Measurements from ENCODE around the gene NT5DC2.

Gene NT5DC2

GRCh38 chr3:52519445-52520140 is 14.1 kb downstream of the NT5DC2 start:
- H3K4me3 ChIP-seq (ENCODE audit: low read depth, low read length), result no peak overlapping the region
- TF ChIP-seq, protein P1, sequence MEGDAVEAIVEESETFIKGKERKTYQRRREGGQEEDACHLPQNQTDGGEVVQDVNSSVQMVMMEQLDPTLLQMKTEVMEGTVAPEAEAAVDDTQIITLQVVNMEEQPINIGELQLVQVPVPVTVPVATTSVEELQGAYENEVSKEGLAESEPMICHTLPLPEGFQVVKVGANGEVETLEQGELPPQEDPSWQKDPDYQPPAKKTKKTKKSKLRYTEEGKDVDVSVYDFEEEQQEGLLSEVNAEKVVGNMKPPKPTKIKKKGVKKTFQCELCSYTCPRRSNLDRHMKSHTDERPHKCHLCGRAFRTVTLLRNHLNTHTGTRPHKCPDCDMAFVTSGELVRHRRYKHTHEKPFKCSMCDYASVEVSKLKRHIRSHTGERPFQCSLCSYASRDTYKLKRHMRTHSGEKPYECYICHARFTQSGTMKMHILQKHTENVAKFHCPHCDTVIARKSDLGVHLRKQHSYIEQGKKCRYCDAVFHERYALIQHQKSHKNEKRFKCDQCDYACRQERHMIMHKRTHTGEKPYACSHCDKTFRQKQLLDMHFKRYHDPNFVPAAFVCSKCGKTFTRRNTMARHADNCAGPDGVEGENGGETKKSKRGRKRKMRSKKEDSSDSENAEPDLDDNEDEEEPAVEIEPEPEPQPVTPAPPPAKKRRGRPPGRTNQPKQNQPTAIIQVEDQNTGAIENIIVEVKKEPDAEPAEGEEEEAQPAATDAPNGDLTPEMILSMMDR (IDR thresholded peaks at IDR 0.05; ENCODE audit: borderline replicate concordance, insufficient read depth, low read depth, low read length), result no peak

DNA sequence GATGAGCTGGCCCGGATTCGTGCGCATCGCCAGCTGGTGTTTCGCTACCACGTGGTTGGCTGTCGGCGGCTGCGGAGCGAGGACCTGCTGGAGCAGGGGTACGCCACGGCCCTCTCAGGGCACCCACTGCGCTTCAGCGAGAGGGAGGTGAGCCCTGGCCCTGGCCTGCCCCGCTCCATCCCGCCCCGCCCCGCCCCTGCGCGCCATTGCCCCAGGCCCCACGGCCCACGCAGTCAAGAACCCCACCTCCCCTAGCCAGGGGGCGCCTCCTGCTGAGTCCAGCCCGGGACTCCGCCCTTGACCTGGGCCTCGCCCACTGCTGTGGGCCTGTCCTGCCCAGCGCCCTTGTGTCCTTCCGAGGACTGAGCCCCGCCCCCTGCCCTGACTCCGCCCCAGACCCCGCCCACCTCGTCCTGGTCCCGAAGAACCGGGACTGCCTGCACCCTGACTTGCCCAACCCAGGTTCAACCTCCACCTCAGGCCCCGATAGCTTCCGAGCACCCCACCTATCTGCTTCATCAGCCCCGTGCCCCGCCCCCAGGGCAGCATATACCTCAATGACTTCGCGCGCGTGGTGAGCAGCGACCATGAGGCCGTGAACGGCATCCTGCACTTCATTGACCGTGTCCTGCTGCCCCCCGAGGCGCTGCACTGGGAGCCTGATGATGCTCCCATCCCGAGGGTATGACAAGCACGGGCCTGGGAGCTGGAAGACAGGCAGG is 14.8 kb downstream of the NT5DC2 start:
- no peak overlapping the region for H3K4me3 ChIP-seq (ENCODE audit: low read depth, low read length)

DNA sequence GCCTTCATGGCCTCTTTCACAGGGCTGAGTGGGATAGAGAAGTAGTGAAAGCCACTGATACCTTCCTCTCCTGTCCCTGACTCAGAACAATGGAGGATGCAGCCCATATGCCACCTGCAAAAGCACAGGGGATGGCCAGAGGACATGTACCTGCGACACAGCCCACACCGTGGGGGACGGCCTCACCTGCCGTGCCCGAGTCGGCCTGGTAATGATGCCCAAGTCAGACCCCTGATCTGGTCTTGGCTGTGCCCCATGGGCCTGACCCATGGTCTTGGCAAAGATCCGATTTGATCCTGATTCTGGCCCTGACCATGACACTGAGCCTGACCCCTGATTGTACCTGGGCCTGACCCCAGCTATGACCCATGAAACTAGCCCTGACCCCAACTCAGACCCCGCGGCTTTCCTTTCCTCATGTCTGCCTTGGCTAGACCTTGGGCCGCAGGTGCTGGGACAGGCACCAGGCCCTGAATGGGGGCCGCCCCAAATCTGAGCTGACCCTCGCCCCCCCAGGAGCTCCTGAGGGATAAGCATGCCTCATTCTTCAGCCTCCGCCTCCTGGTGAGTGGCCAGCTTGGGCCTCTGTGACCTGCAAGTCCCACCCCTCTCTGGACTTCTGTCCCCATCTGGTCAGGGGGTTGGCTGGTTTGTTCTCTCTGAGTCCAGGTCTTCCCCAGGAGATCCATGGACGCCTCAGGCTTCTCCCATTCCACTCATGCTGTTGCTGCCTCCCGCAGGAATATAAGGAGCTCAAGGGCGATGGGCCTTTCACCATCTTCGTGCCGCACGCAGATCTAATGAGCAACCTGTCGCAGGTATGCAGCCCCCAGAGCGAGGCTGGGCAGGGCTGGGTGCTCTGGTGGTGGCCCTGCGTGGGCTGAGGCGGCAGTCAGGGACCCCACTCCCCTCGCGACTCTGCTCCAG is 15.6 kb downstream of the NT5DC2 start:
- no peak overlapping the region for H3K4me3 ChIP-seq (ENCODE audit: low read depth, low read length)
- TF ChIP-seq, protein P1 (IDR thresholded peaks at IDR 0.05; ENCODE audit: borderline replicate concordance, insufficient read depth, low read depth, low read length), result no peak

More for the DNA sequence above, 14.8 kb downstream of the NT5DC2 start:
- TF ChIP-seq, protein P1 (IDR thresholded peaks at IDR 0.05; ENCODE audit: borderline replicate concordance, insufficient read depth, low read depth, low read length), result no peak

DNA sequence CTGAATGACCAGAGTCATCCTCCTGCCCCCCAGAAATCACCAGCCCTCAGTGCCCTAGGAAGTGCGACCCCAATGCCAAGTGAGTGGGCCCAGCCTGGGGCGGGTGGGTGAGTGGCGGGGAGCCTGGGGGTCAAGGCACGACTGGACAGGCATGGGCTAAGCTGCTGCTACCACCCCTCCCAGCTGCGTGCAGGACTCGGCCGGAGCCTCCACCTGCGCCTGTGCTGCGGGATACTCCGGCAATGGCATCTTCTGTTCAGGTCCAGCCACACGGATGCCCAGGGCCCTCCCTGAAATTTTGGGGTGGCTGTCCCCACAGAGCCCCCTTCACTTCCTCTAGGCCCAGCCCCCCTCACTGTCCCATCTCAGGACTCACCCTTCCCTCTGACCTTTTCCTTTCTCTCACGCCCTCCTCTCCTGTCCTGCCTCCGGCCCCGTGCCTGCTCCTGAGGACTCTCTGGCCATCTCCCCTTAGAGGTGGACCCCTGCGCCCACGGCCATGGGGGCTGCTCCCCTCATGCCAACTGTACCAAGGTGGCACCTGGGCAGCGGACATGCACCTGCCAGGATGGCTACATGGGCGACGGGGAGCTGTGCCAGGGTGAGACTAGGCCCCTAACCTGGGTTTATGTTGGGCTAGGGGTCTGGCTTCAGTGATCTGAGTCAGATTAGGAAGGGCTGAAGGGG is 17.0 kb downstream of the NT5DC2 start:
- TF ChIP-seq, protein P1 (IDR thresholded peaks at IDR 0.05; ENCODE audit: borderline replicate concordance, insufficient read depth, low read depth, low read length), result no peak
- H3K4me3 ChIP-seq (ENCODE audit: low read depth, low read length), result no peak overlapping the region

- TF ChIP-seq, protein P1 (IDR thresholded peaks at IDR 0.05; ENCODE audit: borderline replicate concordance, insufficient read depth, low read depth, low read length), result no peak
Observed at GRCh38 chr3:52515192-52515591, 18.5 kb downstream of the NT5DC2 start.

GRCh38 chr3:52514576-52514975 is 19.1 kb downstream of the NT5DC2 start:
- TF ChIP-seq, protein P1 (IDR thresholded peaks at IDR 0.05; ENCODE audit: borderline replicate concordance, insufficient read depth, low read depth, low read length), result no peak
- no peak overlapping the region for H3K4me3 ChIP-seq (ENCODE audit: low read depth, low read length)

More at GRCh38 chr3:52515192-52515591, 18.5 kb downstream of the NT5DC2 start:
- H3K4me3 ChIP-seq (ENCODE audit: low read depth, low read length), result no peak overlapping the region

Measured in GM12875 (cell line).